Pancreas (tissue), 10 donors: Measurements from ENCODE around the gene FAM174C. TPM values are rescaled to one million over a fixed set of nuclear protein-coding genes. Genes with fewer than 3 reads are reported as not detected.

Experiments used
- ATAC-seq, 4 donors: fragments of 200-7000 bp; cut with Tn5 transposase; one replicate each; pipeline versions ENCODE4 v1.8.0 to v1.9.1; 2020; ENCODE audit warnings: mild to moderate bottlenecking in 4 of 4, moderate library complexity in 4 of 4
- DNase-seq, 6 donors: peaks; one replicate each; pipeline ENCODE4 v3.0.0-alpha.2; 2020
- FAIRE-seq: peaks from 2 replicates; lab custom pipeline; 2012; peaks lifted over from hg19 to GRCh38; lab: Jason Lieb, UNC
- H3K27ac ChIP-seq, 4 donors: fragments of 200-600 bp; sonication (generic); 1 replicate in 3 of 4; 2 replicates in 1 of 4; pipeline versions ENCODE4 v1.5.0 to v1.8.0; 2020
- H3K27me3 ChIP-seq, 4 donors: fragments of 200-600 bp; one replicate each; pipeline ENCODE4 v1.8.0; 2021
- H3K36me3 ChIP-seq, 3 donors: fragments of 200-600 bp; sonication (generic) in 1 of 3; one replicate each; pipeline versions ENCODE4 v1.5.0 to v1.8.0; 2020 to 2021
- H3K4me1 ChIP-seq, 3 donors: fragments of 200-600 bp; one replicate each; pipeline ENCODE4 v1.8.0; 2021
- H3K4me3 ChIP-seq, 4 donors: fragments of 200-600 bp; sonication (generic) in 2 of 4; one replicate each; pipeline versions ENCODE4 v1.5.0 to v1.8.0; 2020 to 2021
- H3K9me3 ChIP-seq, 4 donors: fragments of 200-600 bp; one replicate each; pipeline ENCODE4 v1.8.0; 2021
- CTCF ChIP-seq, 4 donors: fragments of 200-600 bp; sonication (generic) in 3 of 4; IDR thresholded peaks; one replicate each; pipeline versions ENCODE4 v1.5.0 to v1.8.0; 2021; ENCODE audit warnings: antibody characterized with exemption in 4 of 4
- WGBS, 2 donors: extraction: QIAGEN DNeasy Blood & Tissue Kit; methylation state at CpG; one replicate each; pipeline ENCODE4 v1.1.7; 2013; 5-methylcytosine and 5-hydroxymethylcytosine counted together
- intact Hi-C, 3 donors: fragments of 100-400 bp; cut with DNase I; formaldehyde crosslinking; loops; one replicate each; pipeline versions ENCODE4 v1.11.1 to v1.14.2; 2022
- polyA plus RNA-seq, 2 donors: library from polyadenylated mRNA; stranded (reverse); fragments of 200-250 nt; gene quantifications; one replicate each; pipeline ENCODE4 v1.2.3, GENCODE V29; 2013
- total RNA-seq, 6 donors: library from RNA; stranded (reverse); fragmentation: NEBNext Ultra II Directional in 4 of 6; extraction: Animal tissue kit (Norgen Biotek cat#: 25700) in 4 of 6; gene quantifications; one replicate each; pipeline versions ENCODE4 v1.2.1 to v1.2.4, GENCODE V29; 2021 to 2023
- donor health status: healthy with polysubstance abuse.
- donor health status: DM: no; HTN: no; CAD: no; lungs with moderate emphysema.
- donor health status: DM: no; HTN: no; CAD: no.
- donor health status: control.
- donor health status: control.
- donor health status: Bipolar disorder and iron deficiency.
- donor health status: DM: yes; HTN: yes; CAD: no.
- donor health status: DM: no; HTN: no; CAD: no.
- donor health status: DM: no; HTN: no; CAD: no.
- donor health status: DM: yes; HTN: yes; CAD: no.

FAM174C gene
- total and polyA plus RNA-seq, 8 donors: 16.1 to 83.4 (median 25.4) TPM

- ATAC-seq (no peak), DNase-seq (no peak), FAIRE-seq (no peak)
- no peaks in the 10 kb centered on the region for H3K27me3 ChIP-seq
- peaks cover 11 to 18% (median 15%) of the 10 kb centered on the region in 3 donors for H3K4me1 ChIP-seq
- intact Hi-C loops: no loop called here
- 96% methylated on average over 95 to 100 of the region's 100 CpGs for WGBS, 2 donors
- TF ChIP-seq CTCF (IDR thresholded peaks at IDR 0.05): no peak
- H3K4me3 ChIP-seq: no peak overlapping the region
- H3K27ac ChIP-seq: no peak overlapping the region
- H3K9me3 ChIP-seq: no peaks in the 10 kb centered on the region
- H3K36me3 ChIP-seq: peaks cover 0 to 12% (median 5%) of the 10 kb centered on the region in 3 donors
Measured at GRCh38 chr19:1228161-1228957, 47.0 kb upstream of the FAM174C start.

DNA sequence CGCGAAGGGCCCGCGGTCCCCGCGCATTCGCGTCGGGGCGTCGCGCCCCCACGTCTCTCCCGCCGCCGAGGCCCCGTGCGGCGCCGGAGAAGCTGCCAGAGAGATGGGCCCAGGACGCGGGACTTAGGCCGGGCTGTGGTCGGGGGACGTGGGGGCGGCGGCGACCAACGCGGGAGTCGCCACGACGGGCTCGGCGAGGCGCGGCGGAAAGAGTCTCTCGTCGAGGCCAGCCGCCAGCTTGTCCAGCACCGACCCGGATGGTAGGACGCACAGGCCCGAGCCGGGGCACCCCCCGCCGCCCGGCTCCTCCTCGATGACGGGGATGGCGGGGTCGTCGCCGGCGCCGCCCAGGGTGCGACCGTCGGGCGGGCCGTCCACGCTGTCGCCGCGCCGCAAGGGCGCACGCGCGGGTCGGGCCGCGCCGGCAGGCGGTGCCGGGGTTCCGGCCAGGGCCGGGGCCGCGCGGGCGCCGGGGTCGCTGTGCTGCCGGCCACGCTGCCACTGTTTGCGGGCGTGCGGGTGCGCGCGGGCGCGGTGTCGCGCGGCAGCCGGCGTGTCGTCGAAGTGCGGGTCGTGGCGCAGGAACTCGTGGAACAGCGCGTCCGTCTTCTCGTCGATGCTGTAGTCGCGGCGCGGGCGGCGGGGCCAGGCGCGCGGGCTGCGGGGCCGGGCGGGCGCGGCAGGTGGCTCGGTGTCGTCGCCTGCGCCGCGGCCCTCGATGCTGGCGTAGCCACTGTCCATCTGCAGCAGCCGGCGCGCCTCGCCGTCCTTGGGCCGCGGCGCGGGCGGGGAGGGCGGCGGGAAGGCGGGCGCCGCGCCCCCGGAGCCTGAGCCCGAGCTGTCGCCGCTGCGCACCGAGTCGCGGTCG, 46.0 kb upstream of the FAM174C start:
- no peak for FAIRE-seq

DNA sequence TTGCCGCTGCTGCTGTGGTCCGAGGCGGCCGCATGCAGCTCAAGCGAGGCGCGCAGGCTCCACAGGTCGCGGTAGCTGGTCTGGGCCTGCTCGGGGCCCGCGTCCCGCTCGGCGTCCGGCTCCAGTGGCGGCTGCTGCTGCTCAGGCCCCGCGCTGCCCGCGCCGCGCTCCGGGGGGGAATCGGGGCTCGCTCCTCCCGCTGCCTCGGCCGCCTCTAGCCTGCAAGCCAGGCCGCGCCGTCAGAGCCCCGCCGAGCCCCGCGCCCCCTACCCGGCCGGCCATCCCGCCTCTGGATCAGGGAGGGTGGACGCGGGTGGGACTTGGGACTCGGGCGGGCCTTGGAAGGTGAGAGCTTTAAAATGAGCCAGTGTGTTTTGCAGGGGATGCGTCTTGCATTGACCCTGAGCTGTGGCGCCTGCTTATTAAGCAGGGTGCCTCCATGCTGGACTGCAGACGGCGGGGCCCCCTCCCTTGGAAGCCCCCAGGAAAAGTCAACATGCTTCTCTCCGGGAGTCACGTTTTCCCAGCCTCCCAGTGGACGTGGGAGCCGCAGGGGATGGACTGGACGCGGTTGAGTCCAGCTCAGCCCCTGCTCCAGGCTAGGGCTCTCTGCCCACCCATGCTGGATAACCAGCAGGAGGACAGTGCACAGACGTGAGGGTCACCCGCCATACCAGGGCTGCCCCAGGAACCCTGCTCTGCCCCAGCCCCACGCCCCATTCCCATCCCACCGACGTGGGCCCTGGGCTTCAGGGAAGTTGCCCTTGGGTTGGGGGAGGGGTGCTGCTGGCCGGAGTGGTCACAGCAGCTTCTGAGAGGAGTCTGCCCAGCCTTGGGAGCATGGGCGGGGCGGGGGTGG, 45.2 kb upstream of the FAM174C start:
- Histone ChIP-seq H3K9me3 (no peaks in the 10 kb centered on the region), H3K27ac (no peak overlapping the region), H3K4me3 (no peak overlapping the region), H3K4me1 (peaks cover 15 to 23% (median 19%) of the 10 kb centered on the region in 3 donors), H3K27me3 (no peaks in the 10 kb centered on the region), H3K36me3 (peaks cover 0 to 8% (median 5%) of the 10 kb centered on the region in 3 donors)
- no peak for TF ChIP-seq CTCF (IDR thresholded peaks at IDR 0.05)
- FAIRE-seq (no peak), DNase-seq (no peak), ATAC-seq (no peak)
- intact Hi-C loops: no loop called here
- WGBS, 2 donors: 87 to 90% methylated on average over 49 to 61 of the region's 61 CpGs

More for the DNA sequence above, 46.0 kb upstream of the FAM174C start:
- H3K27ac ChIP-seq: no peak overlapping the region
- no peak for ATAC-seq
- H3K9me3 ChIP-seq: no peaks in the 10 kb centered on the region
- no peak for TF ChIP-seq CTCF (IDR thresholded peaks at IDR 0.05)
- intact Hi-C loops: no loop called here
- DNase-seq: no peak
- H3K27me3 ChIP-seq: no peaks in the 10 kb centered on the region
- peaks cover 0 to 8% (median 5%) of the 10 kb centered on the region in 3 donors for H3K36me3 ChIP-seq
- H3K4me3 ChIP-seq: no peak overlapping the region
- WGBS, 2 donors: 88 to 91% methylated on average over 128 to 158 of the region's 158 CpGs
- H3K4me1 ChIP-seq: peaks cover 15 to 23% (median 19%) of the 10 kb centered on the region in 3 donors

DNA sequence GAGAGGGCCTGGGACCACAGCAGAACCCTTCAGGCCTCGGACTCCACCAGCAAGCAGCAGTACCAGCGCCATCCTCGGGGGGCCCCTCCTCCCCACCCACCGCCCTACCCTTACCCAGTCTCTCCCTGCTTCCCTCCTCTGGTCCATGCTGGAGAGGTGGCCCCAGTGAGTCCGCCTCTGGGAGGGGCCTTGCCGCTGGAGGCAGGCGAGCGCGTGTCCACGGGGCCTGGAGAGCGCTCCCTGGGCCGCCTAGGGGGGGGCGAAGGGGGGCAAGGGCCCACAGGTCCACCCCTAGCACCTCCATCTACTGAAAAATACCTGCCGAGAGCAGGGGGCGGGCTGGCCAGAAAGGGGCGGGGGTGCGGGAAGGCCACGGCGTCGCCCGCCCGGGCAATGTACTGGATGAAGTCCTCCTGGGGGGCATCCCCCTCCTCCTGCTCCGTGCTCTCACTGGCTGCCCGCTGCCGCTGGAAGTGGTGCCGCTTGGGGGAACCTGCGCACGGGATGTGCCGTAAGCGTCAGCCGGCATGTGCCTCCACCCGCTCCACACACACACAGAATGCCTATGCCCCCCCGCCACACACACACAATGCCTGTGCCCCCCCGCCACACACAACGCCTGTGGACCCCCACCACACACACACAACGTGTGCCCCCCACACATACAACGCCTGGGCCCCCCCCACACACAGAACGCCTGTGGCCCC, 44.4 kb upstream of the FAM174C start:
- TF ChIP-seq CTCF (IDR thresholded peaks at IDR 0.05): no peak
- intact Hi-C loops: no loop called here
- DNase-seq: no peak
- H3K9me3 ChIP-seq: no peaks in the 10 kb centered on the region
- no peaks in the 10 kb centered on the region for H3K27me3 ChIP-seq
- ATAC-seq: no peak
- 79% methylated on average over 32 to 38 of the region's 38 CpGs for WGBS, 2 donors
- peaks cover 0 to 8% (median 5%) of the 10 kb centered on the region in 3 donors for H3K36me3 ChIP-seq
- FAIRE-seq: no peak
- peaks cover 15 to 23% (median 19%) of the 10 kb centered on the region in 3 donors for H3K4me1 ChIP-seq
- H3K4me3 ChIP-seq: no peak overlapping the region
- no peak overlapping the region for H3K27ac ChIP-seq
